Gastrocnemius medialis (tissue), 4 donors: ENCODE data around the gene PCOLCE2. TPM values are rescaled to one million over a fixed set of nuclear protein-coding genes. Genes with fewer than 3 reads are reported as not detected.
A peak's percentile ranks its signal among the peaks of the same experiment; 100 is the strongest.

ENCODE experiments used
- ATAC-seq, 2 donors: fragments of 150-250 bp; one replicate each; pipeline ENCODE4 v1.9.1; 2016
- DNase-seq, 2 donors: peaks; one replicate each; pipeline ENCODE4 v3.0.0-alpha.2; 2019
- H3K27ac ChIP-seq, 4 donors: fragments of 200-600 bp; sonication (generic); 1 replicate in 1 of 4; 2 replicates in 3 of 4; pipeline ENCODE4 v1.5.1; 2016 to 2018; ENCODE audit warnings: mild to moderate bottlenecking in 2 of 4, moderate library complexity in 1 of 4
- H3K27me3 ChIP-seq, 3 donors: fragments of 200-600 bp; sonication (generic) in 2 of 3; 1 replicate in 1 of 3; 2 replicates in 2 of 3; pipeline versions ENCODE4 v1.5.1 to v1.6.0; 2016 to 2019; ENCODE audit warnings: mild to moderate bottlenecking in 1 of 3, moderate library complexity in 1 of 3
- H3K36me3 ChIP-seq, 2 donors: fragments of 200-600 bp; sonication (generic) in 1 of 2; one replicate each; pipeline ENCODE4 v1.5.1; 2017 to 2018
- H3K4me1 ChIP-seq, 2 donors: fragments of 200-600 bp; sonication (generic) in 1 of 2; one replicate each; pipeline ENCODE4 v1.5.1; 2016 to 2017; ENCODE audit warnings: mild to moderate bottlenecking in 2 of 2
- H3K4me3 ChIP-seq, 4 donors: fragments of 200-600 bp; sonication (generic) in 3 of 4; 1 replicate in 1 of 4; 2 replicates in 3 of 4; pipeline ENCODE4 v1.5.1; 2016 to 2019; ENCODE audit warnings: mild to moderate bottlenecking in 2 of 4
- H3K9me3 ChIP-seq, 3 donors: fragments of 200-600 bp; sonication (generic) in 2 of 3; 1 replicate in 1 of 3; 2 replicates in 2 of 3; pipeline ENCODE4 v1.5.1; 2016 to 2019
- CTCF ChIP-seq, 5 experiments: fragments of 450-650 bp in 3 of 5; fragments of 200-600 bp in 2 of 5; sonication (generic) in 2 of 5; IDR thresholded peaks in 4 of 5; conservative IDR thresholded peaks in 1 of 5; 1 replicate in 4 of 5; 2 replicates in 1 of 5; pipeline ENCODE4 v1.5.1; 2016 to 2019; ENCODE audit warnings: antibody characterized with exemption in 5 of 5, mild to moderate bottlenecking in 3 of 5, moderate library complexity in 3 of 5
- POLR2A ChIP-seq, 2 donors: fragments of 450-650 bp; IDR thresholded peaks; one replicate each; pipeline ENCODE4 v1.6.1; 2017; ENCODE audit warnings: antibody characterized with exemption in 2 of 2, mild to moderate bottlenecking in 2 of 2, moderate library complexity in 2 of 2
- in situ Hi-C, 4 donors: fragments of 200-750 bp; cut with MboI; loops; one replicate each; pipeline versions ENCODE4 v1.15.0 to v1.8.0; 2017; ENCODE audit warnings: low sequenced_read_pairs in 4 of 4
- intact Hi-C: fragments of 100-400 bp; cut with DNase I; formaldehyde crosslinking; loops from one replicate; pipeline ENCODE4 v1.15.1; 2023; ENCODE audit warnings: low total_unique reads
- total RNA-seq, 4 donors: library from RNA; depleted of rRNA; stranded (reverse); fragments of >200 nt; gene quantifications; one replicate each; pipeline versions ENCODE4 v1.1.0 to v1.2.3, GENCODE V29; 2016

The PCOLCE2 gene
- total RNA-seq, 4 donors from 2014 or later: 2.5 to 17.2 (median 4.0) TPM

GRCh38 chr3:142852009-142852408, 36.9 kb downstream of the PCOLCE2 start:
- no peak for ATAC-seq
- Histone ChIP-seq H3K9me3 (no peaks in the 10 kb centered on the region), H3K27me3 (no peaks in the 10 kb centered on the region), H3K4me3 (no peak overlapping the region), H3K36me3 (no peaks in the 10 kb centered on the region), H3K4me1 (no peaks in the 10 kb centered on the region), H3K27ac (no peak overlapping the region)
- no peak for TF ChIP-seq POLR2A (IDR thresholded peaks at IDR 0.05)
- DNase-seq: no peak
- in situ Hi-C loops: no loop called here
- intact Hi-C loops: no loop called here

GRCh38 chr3:142850395-142851023, 38.4 kb downstream of the PCOLCE2 start:
- no peak for DNase-seq
- in situ Hi-C loops: no loop called here
- ATAC-seq: peak in 1 of 2 donors; percentile 30
- Histone ChIP-seq H3K36me3 (no peaks in the 10 kb centered on the region), H3K9me3 (no peaks in the 10 kb centered on the region), H3K27me3 (no peaks in the 10 kb centered on the region), H3K27ac (no peak overlapping the region), H3K4me3 (no peak overlapping the region), H3K4me1 (no peaks in the 10 kb centered on the region)
- intact Hi-C loops: no loop called here
- TF ChIP-seq POLR2A (IDR thresholded peaks at IDR 0.05) (no peak), CTCF (IDR thresholded peaks at IDR 0.05 in 4 of 5, conservative IDR thresholded peaks at IDR 0.05 in 1 of 5) (no peak)

- in situ Hi-C loops (no loop called here), intact Hi-C loops (no loop called here)
- no peak overlapping the region for H3K27ac ChIP-seq
- no peaks in the 10 kb centered on the region for H3K9me3 ChIP-seq
- H3K27me3 ChIP-seq: no peaks in the 10 kb centered on the region
- DNase-seq (no peak), ATAC-seq (no peak)
- no peaks in the 10 kb centered on the region for H3K4me1 ChIP-seq
- no peak overlapping the region for H3K4me3 ChIP-seq
- H3K36me3 ChIP-seq: no peaks in the 10 kb centered on the region
- TF ChIP-seq CTCF (IDR thresholded peaks at IDR 0.05 in 4 of 5, conservative IDR thresholded peaks at IDR 0.05 in 1 of 5) (no peak), POLR2A (IDR thresholded peaks at IDR 0.05) (no peak)
These were observed 39.7 kb downstream of the PCOLCE2 start for GRCh38 chr3:142849148-142849547.

- no peak for DNase-seq
- Histone ChIP-seq H3K27me3 (no peaks in the 10 kb centered on the region), H3K27ac (no peak overlapping the region), H3K9me3 (no peaks in the 10 kb centered on the region), H3K4me1 (no peaks in the 10 kb centered on the region), H3K4me3 (no peak overlapping the region), H3K36me3 (no peaks in the 10 kb centered on the region)
- intact Hi-C loops: no loop called here
- no peak for ATAC-seq
- TF ChIP-seq CTCF (IDR thresholded peaks at IDR 0.05 in 4 of 5, conservative IDR thresholded peaks at IDR 0.05 in 1 of 5) (no peak), POLR2A (IDR thresholded peaks at IDR 0.05) (no peak)
- in situ Hi-C loops: no loop called here
These were observed 41.9 kb downstream of the PCOLCE2 start for GRCh38 chr3:142846779-142847577.

GRCh38 chr3:142844339-142844977, 44.4 kb downstream of the PCOLCE2 start:
- TF ChIP-seq CTCF (IDR thresholded peaks at IDR 0.05 in 4 of 5, conservative IDR thresholded peaks at IDR 0.05 in 1 of 5) (no peak), POLR2A (IDR thresholded peaks at IDR 0.05) (no peak)
- in situ Hi-C loops: no loop called here
- Histone ChIP-seq H3K4me3 (no peak overlapping the region), H3K27me3 (no peaks in the 10 kb centered on the region), H3K9me3 (no peaks in the 10 kb centered on the region), H3K36me3 (no peaks in the 10 kb centered on the region), H3K4me1 (no peaks in the 10 kb centered on the region), H3K27ac (no peak overlapping the region)
- DNase-seq (no peak), ATAC-seq (no peak)
- intact Hi-C loops: no loop called here
